Mesenchymal stem cell (in vitro differentiated cells and primary cell): Measurements from ENCODE around the gene KLK13.

ENCODE experiments used
- DNase-seq: peaks from one replicate; pipeline ENCODE4 v3.0.0-alpha.2; 2013
- H2AFZ ChIP-seq: one replicate; pipeline ENCODE4 v1.6.1; 2013; ENCODE audit warnings: low read depth, mild to moderate bottlenecking, control low read depth, inconsistent platforms, low read length, moderate library complexity
- H2AK5ac ChIP-seq: 2 replicates; pipeline ENCODE4 v1.6.1; 2013; ENCODE audit warnings: low read length, moderate library complexity, mild to moderate bottlenecking, inconsistent platforms; ENCODE audit not compliant: severe bottlenecking
- H2BK120ac ChIP-seq: one replicate; pipeline ENCODE4 v1.6.1; 2013; ENCODE audit warnings: low read depth, mild to moderate bottlenecking, inconsistent platforms, low read length, moderate library complexity
- H2BK12ac ChIP-seq, 2 experiments: one replicate each; pipeline ENCODE4 v1.6.1; 2013; ENCODE audit warnings: inconsistent platforms in 2 of 2, low read length in 2 of 2, mild to moderate bottlenecking in 2 of 2, moderate library complexity in 2 of 2, control low read depth in 1 of 2
- H2BK15ac ChIP-seq: one replicate; pipeline ENCODE4 v1.6.1; 2013; ENCODE audit warnings: mild to moderate bottlenecking, low read depth, inconsistent platforms; ENCODE audit not compliant: poor library complexity, severe bottlenecking
- H2BK5ac ChIP-seq: 2 replicates; pipeline ENCODE4 v1.6.1; 2013; ENCODE audit warnings: low read depth, mild to moderate bottlenecking, low read length, control low read depth, inconsistent platforms; ENCODE audit not compliant: poor library complexity, severe bottlenecking
- H3K14ac ChIP-seq, 2 experiments: one replicate each; pipeline ENCODE4 v1.6.1; 2013; ENCODE audit warnings: inconsistent platforms in 2 of 2, low read length in 2 of 2, control low read depth in 1 of 2, mild to moderate bottlenecking in 1 of 2, moderate library complexity in 1 of 2
- H3K18ac ChIP-seq, 2 experiments: one replicate each; pipeline ENCODE4 v1.6.1; 2013; ENCODE audit warnings: inconsistent platforms in 2 of 2, low read length in 2 of 2, control low read depth in 1 of 2, low read depth in 1 of 2, mild to moderate bottlenecking in 1 of 2
- H3K23ac ChIP-seq, 2 experiments: one replicate each; pipeline ENCODE4 v1.6.1; 2013; ENCODE audit warnings: inconsistent platforms in 2 of 2, low read length in 2 of 2, mild to moderate bottlenecking in 2 of 2, moderate library complexity in 2 of 2, control low read depth in 1 of 2
- H3K27ac ChIP-seq: 2 replicates; pipeline ENCODE4 v1.5.1; 2013; ENCODE audit warnings: mild to moderate bottlenecking, moderate library complexity, low read length, control low read depth, inconsistent platforms; ENCODE audit not compliant: poor library complexity, severe bottlenecking
- H3K27me3 ChIP-seq, 2 experiments: 2 replicates each; pipeline versions ENCODE4 v1.6.1 to v1.7.0; 2013; ENCODE audit warnings: low read length in 2 of 2, mild to moderate bottlenecking in 2 of 2, moderate library complexity in 2 of 2, control low read depth in 1 of 2, inconsistent platforms in 1 of 2; ENCODE audit not compliant: control insufficient read depth in 1 of 2, insufficient read depth in 1 of 2
- H3K36me3 ChIP-seq, 2 experiments: 2 replicates each; pipeline versions ENCODE4 v1.6.1 to v1.7.0; 2013; ENCODE audit warnings: low read length in 2 of 2, control low read depth in 1 of 2, inconsistent platforms in 1 of 2, low read depth in 1 of 2, mild to moderate bottlenecking in 1 of 2; ENCODE audit not compliant: insufficient read depth in 2 of 2, control insufficient read depth in 1 of 2
- H3K4ac ChIP-seq, 2 experiments: one replicate each; pipeline ENCODE4 v1.6.1; 2013; ENCODE audit warnings: inconsistent platforms in 2 of 2, low read length in 2 of 2, mild to moderate bottlenecking in 2 of 2, moderate library complexity in 2 of 2, control low read depth in 1 of 2, low read depth in 1 of 2
- H3K4me1 ChIP-seq: 2 replicates; pipeline ENCODE4 v1.6.1; 2013; ENCODE audit warnings: low read depth, low read length, control low read depth; ENCODE audit not compliant: control insufficient read depth, insufficient read depth
- H3K4me2 ChIP-seq: 2 replicates; pipeline ENCODE4 v1.6.1; 2013; ENCODE audit warnings: low read length, mild to moderate bottlenecking, inconsistent platforms; ENCODE audit not compliant: poor library complexity, severe bottlenecking
- H3K4me3 ChIP-seq, 2 experiments: 2 replicates each; pipeline versions ENCODE4 v1.5.1 to v1.7.0; 2013; ENCODE audit warnings: low read length in 2 of 2, mild to moderate bottlenecking in 2 of 2, control low read depth in 1 of 2, low read depth in 1 of 2; ENCODE audit not compliant: insufficient read depth in 1 of 2
- H3K79me1 ChIP-seq: replicated peaks from 2 replicates; pipeline ENCODE4 v1.6.1; 2013; ENCODE audit warnings: mild to moderate bottlenecking, control low read depth, low read length, inconsistent platforms; ENCODE audit not compliant: poor library complexity, severe bottlenecking
- H3K9ac ChIP-seq: 2 replicates; pipeline ENCODE4 v1.7.0; 2013; ENCODE audit warnings: mild to moderate bottlenecking, low read length, moderate library complexity
- H3K9me3 ChIP-seq: 2 replicates; pipeline ENCODE4 v1.7.0; 2013; ENCODE audit warnings: mild to moderate bottlenecking, low read length; ENCODE audit not compliant: control insufficient read depth
- H4K8ac ChIP-seq: one replicate; pipeline ENCODE4 v1.6.1; 2013; ENCODE audit warnings: inconsistent platforms, mild to moderate bottlenecking, low read length, moderate library complexity
- H4K91ac ChIP-seq: one replicate; pipeline ENCODE4 v1.6.1; 2013; ENCODE audit warnings: mild to moderate bottlenecking, low read length, inconsistent platforms
- WGBS: methylation state at CpG from one replicate; pipeline ENCODE4 v1.1.7; 2013; ENCODE audit warnings: mixed read lengths; 5-methylcytosine and 5-hydroxymethylcytosine counted together

The KLK13 gene

DNA sequence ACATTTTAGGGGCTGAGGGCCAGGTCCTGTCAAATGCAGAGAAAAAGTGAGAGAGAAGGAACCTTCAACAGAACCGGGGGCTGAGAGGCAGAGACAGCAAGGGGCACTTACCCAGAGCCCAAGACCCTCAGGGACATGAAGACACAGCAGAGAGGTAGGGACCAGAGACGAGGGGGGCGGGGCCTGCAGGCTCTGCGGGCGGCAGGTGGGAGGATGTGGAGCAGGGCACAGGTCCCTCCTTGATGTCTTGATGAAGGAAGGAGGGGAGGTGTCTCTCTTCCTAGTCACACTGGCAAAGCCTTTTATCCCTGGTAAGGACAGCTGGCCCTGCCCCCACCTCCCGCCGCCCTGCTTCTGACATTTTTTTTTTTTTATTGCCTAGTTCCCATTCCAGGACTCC is 17.7 kb upstream of the KLK13 start, which contains the start of gene KLK14:
Gene KLK14, minus strand, starts transcription at position 277 of the 400 bp plus-strand sequence. Its CDS starts 273 bp downstream, at position 4.
- H3K4ac ChIP-seq: no peak within 1 kb of the TSS
- DNase-seq: no peak
- 43% methylated on average over 3 of the region's 7 CpGs for WGBS
- no peak within 1 kb of the TSS for H2AFZ ChIP-seq
- no peak within 1 kb of the TSS for H3K27ac ChIP-seq
- no peak within 1 kb of the TSS for H3K23ac ChIP-seq
- H3K4me1 ChIP-seq: no peaks in the 10 kb centered on the region
- no peaks in the 10 kb centered on the region for H3K36me3 ChIP-seq
- H3K9ac ChIP-seq: no peak within 1 kb of the TSS
- H4K91ac ChIP-seq: no peak within 1 kb of the TSS
- no peak within 1 kb of the TSS for H2BK5ac ChIP-seq
- H3K14ac ChIP-seq: no peak within 1 kb of the TSS
- no peak within 1 kb of the TSS for H2BK15ac ChIP-seq
- H2BK12ac ChIP-seq: no peak within 1 kb of the TSS
- no peaks in the 10 kb centered on the region for H3K79me1 ChIP-seq
- peaks cover 0 to 30% of the 10 kb centered on the region in 2 experiments for H3K27me3 ChIP-seq
- no peak within 1 kb of the TSS for H3K4me2 ChIP-seq
- H4K8ac ChIP-seq: no peak within 1 kb of the TSS
- no peaks in the 10 kb centered on the region for H3K9me3 ChIP-seq
- H3K4me3 ChIP-seq: no peak within 1 kb of the TSS
- H2AK5ac ChIP-seq: no peak within 1 kb of the TSS
- H2BK120ac ChIP-seq: no peak within 1 kb of the TSS
- H3K18ac ChIP-seq: no peak within 1 kb of the TSS

DNA sequence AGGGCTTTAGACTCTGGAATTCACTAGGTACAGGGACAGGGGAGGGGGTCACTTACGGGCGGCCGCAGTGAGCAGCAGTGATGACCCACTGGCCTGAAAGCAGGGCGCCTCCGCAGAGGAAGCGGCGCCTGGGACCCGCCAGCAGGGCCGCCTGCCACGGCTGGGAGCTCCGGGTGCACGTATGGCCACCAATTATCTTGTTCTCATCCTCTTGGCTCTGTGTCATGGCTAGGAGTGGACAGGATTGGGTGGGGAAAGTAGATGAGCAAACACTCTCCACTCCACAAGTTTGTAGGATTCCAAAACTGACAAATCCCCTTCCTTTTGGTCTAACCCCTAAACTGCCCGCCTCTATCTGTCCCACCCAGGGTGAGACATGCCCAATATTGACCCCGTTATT is 16.6 kb upstream of the KLK13 start:
- no peak overlapping the region for H2BK12ac ChIP-seq
- H4K91ac ChIP-seq: no peak overlapping the region
- no peak overlapping the region for H2AFZ ChIP-seq
- H3K4ac ChIP-seq: no peak overlapping the region
- H3K9me3 ChIP-seq: no peaks in the 10 kb centered on the region
- no peak for DNase-seq
- 90% methylated on average over 7 of the region's 14 CpGs for WGBS
- H3K9ac ChIP-seq: no peak overlapping the region
- H3K4me3 ChIP-seq: no peak overlapping the region
- no peak overlapping the region for H3K4me2 ChIP-seq
- no peak overlapping the region for H3K14ac ChIP-seq
- H3K18ac ChIP-seq: no peak overlapping the region
- H2BK120ac ChIP-seq: no peak overlapping the region
- no peak overlapping the region for H3K23ac ChIP-seq
- no peak overlapping the region for H2BK5ac ChIP-seq
- no peak overlapping the region for H2AK5ac ChIP-seq
- H4K8ac ChIP-seq: no peak overlapping the region
- peaks cover 0 to 30% of the 10 kb centered on the region in 2 experiments for H3K27me3 ChIP-seq
- no peak overlapping the region for H3K27ac ChIP-seq
- no peaks in the 10 kb centered on the region for H3K4me1 ChIP-seq
- no peak overlapping the region for H2BK15ac ChIP-seq
- no peaks in the 10 kb centered on the region for H3K79me1 ChIP-seq
- no peaks in the 10 kb centered on the region for H3K36me3 ChIP-seq

- no peak overlapping the region for H3K4me2 ChIP-seq
- no peak overlapping the region for H3K9ac ChIP-seq
- no peak overlapping the region for H2BK15ac ChIP-seq
- no peak overlapping the region for H4K91ac ChIP-seq
- H2BK5ac ChIP-seq: no peak overlapping the region
- H3K36me3 ChIP-seq: no peaks in the 10 kb centered on the region
- WGBS: 89% methylated on average over 27 of the region's 27 CpGs
- H2AK5ac ChIP-seq: no peak overlapping the region
- H3K27me3 ChIP-seq: peaks cover 0 to 30% of the 10 kb centered on the region in 2 experiments
- H2BK12ac ChIP-seq: no peak overlapping the region
- H2BK120ac ChIP-seq: no peak overlapping the region
- no peak overlapping the region for H4K8ac ChIP-seq
- H3K4ac ChIP-seq: no peak overlapping the region
- H2AFZ ChIP-seq: no peak overlapping the region
- H3K4me3 ChIP-seq: no peak overlapping the region
- H3K79me1 ChIP-seq: no peaks in the 10 kb centered on the region
- DNase-seq: no peak
- no peak overlapping the region for H3K23ac ChIP-seq
- H3K27ac ChIP-seq: no peak overlapping the region
- no peaks in the 10 kb centered on the region for H3K9me3 ChIP-seq
- H3K4me1 ChIP-seq: no peaks in the 10 kb centered on the region
- no peak overlapping the region for H3K14ac ChIP-seq
- no peak overlapping the region for H3K18ac ChIP-seq
These were observed 14.7 kb upstream of the KLK13 start for GRCh38 chr19:51079481-51080110.

DNA sequence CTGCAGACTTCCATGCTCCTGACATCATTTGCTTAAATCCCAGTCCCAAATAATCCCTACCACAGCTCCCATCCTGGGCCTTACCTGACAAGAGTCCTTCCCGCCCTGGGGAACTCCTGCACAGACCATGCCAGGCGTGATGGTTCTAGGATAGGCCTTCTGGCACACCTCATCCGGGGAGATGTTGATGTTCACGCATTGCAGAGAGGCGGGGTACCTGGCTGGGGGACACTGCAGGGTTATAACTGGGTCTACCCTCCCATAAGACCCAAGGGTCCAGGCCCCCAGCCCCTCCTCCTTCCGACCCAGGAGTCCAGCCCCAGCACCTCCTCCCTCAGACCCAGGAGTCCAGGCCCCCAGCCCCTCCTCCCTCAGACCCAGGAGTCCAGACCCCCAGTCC is 13.8 kb upstream of the KLK13 start:
- no peaks in the 10 kb centered on the region for H3K4me1 ChIP-seq
- WGBS: 81% methylated on average over 6 of the region's 6 CpGs

More for the DNA sequence above, 13.8 kb upstream of the KLK13 start:
- Histone ChIP-seq H3K23ac (no peak overlapping the region), H3K36me3 (no peaks in the 10 kb centered on the region), H3K9me3 (peaks cover 7% of the 10 kb centered on the region), H3K27me3 (peaks cover 0 to 23% of the 10 kb centered on the region in 2 experiments), H4K91ac (no peak overlapping the region), H2AFZ (no peak overlapping the region), H3K14ac (no peak overlapping the region), H2AK5ac (no peak overlapping the region), H3K79me1 (no peaks in the 10 kb centered on the region), H3K18ac (no peak overlapping the region), H2BK15ac (no peak overlapping the region), H3K9ac (no peak overlapping the region), H3K4ac (no peak overlapping the region), H2BK5ac (no peak overlapping the region), H3K27ac (no peak overlapping the region), H2BK12ac (no peak overlapping the region), H3K4me3 (no peak overlapping the region), H2BK120ac (no peak overlapping the region), H4K8ac (no peak overlapping the region), H3K4me2 (no peak overlapping the region)
- no peak for DNase-seq
